GM18951 (cell line): ENCODE data around the gene ZNF521.

Experiments
- POLR2A ChIP-seq: IDR thresholded peaks from 4 replicates; pipeline ENCODE4 v1.6.1; 2011; ENCODE audit warnings: mild to moderate bottlenecking; ENCODE audit not compliant: insufficient read length, insufficient read depth; ENCODE audit errors: extremely low read depth
- in situ Hi-C: fragments of 300-500 bp; cut with MboI; formaldehyde crosslinking; loops from one replicate; pipeline ENCODE4 v1.12.0; 2022; ENCODE audit warnings: low sequenced_read_pairs, mixed read lengths, inconsistent platforms; ENCODE audit not compliant: unreplicated experiment

Gene ZNF521

GRCh38 chr18:25167612-25168410 lies 184.2 kb downstream of the ZNF521 start:
- in situ Hi-C loops = no loop called here

DNA sequence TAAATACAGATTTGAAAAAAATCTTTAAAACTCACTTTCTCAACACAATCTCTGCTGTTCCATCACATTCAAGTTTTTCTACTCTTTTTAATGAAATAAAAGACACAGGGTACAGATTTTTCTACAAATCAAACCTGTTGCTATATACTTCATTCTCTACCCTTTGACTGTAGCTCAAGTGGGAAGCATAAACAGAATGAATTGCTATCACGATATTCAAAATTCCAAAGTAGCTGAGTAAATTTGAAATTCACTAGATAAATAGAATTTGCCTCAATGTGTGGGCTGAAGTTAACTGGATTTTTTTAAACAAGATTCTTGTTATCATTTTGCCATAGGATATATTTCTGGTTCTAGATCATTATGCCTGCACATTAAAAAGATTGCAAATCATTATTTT lies 185.9 kb downstream of the ZNF521 start:
- in situ Hi-C loops = no loop called here
- TF ChIP-seq POLR2A = no peak

More at GRCh38 chr18:25167612-25168410, 184.2 kb downstream of the ZNF521 start:
- TF ChIP-seq POLR2A = no peak

DNA sequence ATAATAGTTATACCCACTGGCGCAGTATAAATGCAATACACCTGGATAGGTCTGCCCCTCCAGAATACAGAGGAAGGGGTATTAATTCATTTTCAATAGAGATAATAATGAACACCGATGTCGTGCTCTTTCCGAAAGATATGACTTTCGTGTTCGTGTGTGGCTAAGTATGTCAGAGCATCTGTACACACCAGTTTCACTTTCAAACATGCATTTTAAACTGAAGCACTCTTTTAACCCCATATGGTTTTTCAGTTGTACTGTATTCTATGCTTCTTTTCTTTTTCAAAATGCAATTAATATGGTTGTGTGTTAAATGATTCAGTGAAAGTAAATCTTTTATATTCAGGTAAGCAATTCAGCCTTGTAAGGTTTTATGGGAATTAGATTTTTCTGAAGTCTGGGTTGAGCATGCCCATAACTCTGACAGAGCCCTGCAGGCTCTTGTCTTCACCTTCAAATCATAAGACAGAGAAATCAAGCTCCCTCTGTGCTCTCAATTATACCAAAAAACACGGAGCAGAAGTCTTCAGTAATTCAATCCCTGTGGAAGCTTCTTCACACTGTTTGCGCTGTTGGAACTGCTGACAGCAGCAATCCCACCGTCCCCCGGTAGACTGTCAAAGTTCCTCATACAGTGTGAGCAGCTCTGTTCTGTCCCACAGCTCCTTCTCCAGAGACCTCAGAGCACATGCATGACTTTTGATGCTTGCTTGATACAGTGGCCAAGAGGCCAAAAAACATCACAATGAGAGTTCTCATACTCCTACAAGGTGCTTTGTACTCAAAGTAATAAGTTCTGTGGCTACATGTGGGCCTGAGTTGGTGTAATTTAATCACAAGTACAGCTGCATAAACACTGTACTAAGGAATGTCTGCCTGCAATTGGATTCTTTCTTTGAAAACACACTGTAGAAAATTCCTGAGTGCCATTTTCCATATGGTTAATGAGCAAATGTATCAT lies 186.8 kb downstream of the ZNF521 start:
- TF ChIP-seq POLR2A = no peak
- in situ Hi-C loops = no loop called here

GRCh38 chr18:25164211-25164847 lies 187.6 kb downstream of the ZNF521 start:
- in situ Hi-C loops = no loop called here
- TF ChIP-seq POLR2A = no peak

DNA sequence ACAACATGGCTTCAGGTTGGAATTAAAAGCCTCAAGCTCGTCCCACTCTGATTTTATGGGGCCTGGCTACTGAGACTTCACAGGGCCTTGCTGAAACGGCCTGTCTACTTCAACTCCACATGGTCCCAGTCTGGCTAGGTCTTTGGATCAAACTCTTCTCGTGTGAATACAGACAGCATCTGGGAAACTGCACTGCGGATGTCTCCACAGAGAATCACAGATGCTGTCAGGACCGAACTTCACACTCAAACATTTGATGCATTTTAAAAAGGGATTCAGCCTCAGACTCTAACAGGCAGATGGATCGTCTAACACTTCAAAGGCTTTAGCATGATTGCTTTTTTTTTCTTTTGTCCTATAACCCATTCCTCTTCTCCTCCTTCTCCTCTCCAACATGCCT lies 198.5 kb downstream of the ZNF521 start:
- in situ Hi-C loops = no loop called here
- no peak for TF ChIP-seq POLR2A

DNA sequence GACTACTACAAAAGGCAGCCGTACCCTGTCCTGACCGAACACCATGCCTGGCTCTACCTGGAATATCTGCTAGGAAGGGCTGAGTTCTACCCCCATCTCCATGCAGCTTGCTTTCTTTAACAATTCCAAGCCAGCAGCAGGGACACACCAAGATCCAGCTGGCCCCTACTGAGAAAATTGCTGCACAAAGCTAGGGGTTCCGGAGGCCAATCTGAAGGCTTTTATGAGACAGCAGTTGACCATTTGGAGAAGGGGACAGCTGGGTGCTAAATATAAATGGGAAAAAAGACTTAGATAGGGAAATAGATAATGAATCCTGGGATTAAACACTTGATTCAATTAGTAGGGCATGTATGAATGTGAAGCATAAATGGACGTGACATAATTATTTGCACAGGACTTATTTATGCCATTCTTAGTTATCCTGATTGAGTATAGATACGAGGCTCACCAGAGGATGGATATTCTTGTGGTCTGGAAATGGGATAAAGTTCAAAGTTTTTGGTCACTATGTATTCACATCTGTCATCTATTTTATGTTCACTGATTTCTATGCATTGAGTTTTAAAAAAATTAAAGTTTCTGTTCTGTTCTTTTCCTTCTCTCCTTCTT lies 204.0 kb downstream of the ZNF521 start:
- in situ Hi-C loops = no loop called here

DNA sequence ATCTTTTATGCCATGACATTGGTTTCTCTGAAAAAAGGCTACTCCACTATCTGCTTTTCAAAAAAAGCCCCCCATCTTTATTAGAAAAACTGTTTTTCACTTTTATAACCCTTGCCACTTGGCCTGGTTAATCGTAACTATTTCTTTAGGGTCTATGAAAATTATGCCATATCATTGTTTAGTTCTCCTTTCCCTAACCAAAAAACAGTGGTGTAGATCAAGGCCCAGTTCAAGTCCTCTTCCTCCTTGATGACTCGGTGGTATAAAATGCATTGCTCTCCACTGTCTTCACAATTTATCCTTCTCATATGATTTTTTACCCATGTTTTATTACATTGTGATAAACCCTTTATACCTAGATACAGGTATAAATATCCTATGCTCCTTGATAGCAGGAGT lies 205.5 kb downstream of the ZNF521 start:
- TF ChIP-seq POLR2A = no peak
- in situ Hi-C loops = no loop called here

More for the DNA sequence above, 204.0 kb downstream of the ZNF521 start:
- no peak for TF ChIP-seq POLR2A

DNA sequence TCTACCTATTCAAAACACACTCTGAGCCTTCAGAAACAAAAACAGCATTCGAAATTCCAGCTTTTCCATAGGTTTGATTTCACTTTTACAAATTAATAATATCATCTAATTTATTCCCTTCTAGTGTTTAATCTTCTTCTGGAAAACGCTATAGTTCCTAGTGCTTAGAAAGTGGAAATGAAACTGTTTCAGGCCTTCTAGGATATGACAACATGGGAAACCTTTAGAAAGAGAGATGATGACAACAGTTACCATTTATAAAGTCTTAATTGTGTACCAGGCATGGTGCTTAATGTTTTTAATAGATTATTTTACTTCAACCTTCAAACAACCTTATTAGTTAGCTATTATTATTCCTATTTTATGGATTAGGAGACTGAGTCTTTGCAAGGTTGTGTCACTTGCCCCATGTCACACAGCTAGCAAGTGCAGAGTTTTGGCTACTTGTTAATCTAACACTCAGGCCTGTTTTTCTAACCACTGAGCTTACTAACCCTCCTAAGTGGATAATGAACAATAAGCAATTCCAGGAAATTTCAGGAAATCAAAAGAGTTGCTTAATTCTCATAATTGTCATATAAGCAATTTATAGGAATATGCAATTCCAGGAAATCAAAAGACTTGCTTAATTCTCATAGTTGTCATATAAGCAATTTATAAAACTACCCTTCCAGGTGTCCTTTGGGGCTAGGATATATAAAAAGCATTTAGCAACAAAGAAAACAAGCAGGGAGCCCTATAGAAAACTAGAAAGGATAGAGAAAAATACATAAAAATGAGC lies 206.0 kb downstream of the ZNF521 start:
- no peak for TF ChIP-seq POLR2A
- in situ Hi-C loops = no loop called here

DNA sequence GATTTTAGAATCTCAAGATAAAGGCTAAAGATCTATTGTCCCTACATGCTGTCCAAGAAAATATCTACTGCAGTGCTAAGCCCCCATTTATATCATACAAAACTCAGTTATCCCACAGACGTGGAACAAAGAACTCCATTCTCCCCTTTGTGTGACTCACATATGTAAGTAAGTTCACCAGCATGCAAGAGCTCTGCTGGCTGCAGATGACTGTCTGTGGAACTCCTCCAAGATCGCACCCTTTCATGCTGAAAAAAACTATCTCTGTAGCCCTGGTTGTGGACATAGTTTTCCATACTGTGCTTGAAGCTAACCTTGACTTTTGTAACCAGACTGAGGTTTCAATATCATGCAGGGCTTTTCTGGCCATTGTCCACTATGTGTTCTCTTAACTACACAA lies 207.1 kb downstream of the ZNF521 start:
- in situ Hi-C loops = no loop called here
- no peak for TF ChIP-seq POLR2A

DNA sequence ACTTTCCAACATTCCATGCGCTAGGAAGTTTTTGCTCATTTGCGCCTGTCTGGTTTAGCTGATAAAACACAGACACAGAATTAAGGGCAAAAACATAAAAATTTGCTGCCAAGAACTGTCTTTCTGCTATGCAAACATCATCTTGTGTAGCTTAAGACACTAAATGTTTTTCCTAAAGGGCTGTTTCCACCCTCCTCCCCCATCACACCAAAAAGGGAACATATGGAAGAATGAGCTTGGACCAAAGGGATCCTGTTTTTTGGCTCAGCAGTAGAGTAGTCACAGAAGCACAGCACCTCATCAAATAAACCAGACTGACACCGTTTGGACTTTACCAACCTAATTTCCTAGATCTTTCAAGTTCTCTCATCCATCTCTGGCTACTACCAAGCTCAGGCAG lies 210.1 kb downstream of the ZNF521 start:
- in situ Hi-C loops = no loop called here
- no peak for TF ChIP-seq POLR2A

GRCh38 chr18:25141399-25141798 lies 210.6 kb downstream of the ZNF521 start:
- in situ Hi-C loops = no loop called here
- TF ChIP-seq POLR2A = no peak

DNA sequence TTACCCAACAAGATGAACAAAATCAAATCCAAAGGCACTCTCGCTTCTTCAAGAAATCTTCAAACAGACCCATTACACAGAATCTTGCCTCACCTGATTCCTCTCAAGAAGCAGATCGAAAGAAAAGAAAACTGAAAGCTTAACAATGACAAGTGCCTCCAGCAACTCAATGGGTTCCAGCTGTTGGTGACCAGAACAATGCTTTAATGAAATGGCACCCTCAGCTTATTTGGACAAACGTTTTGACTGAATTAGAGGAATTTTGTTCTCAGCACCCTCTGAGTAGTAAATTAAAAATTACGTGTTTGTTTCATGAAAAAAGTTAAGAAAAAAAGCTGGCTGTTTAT lies 211.0 kb downstream of the ZNF521 start:
- no peak for TF ChIP-seq POLR2A
- in situ Hi-C loops = no loop called here
